Neural crest cell (in vitro differentiated cells): ENCODE measurements around the gene PCCA. TPM values are rescaled to one million over a fixed set of nuclear protein-coding genes. Genes with fewer than 3 reads are reported as not detected.

ENCODE experiments used
- DNase-seq: peaks from one replicate; pipeline ENCODE4 v3.0.0; 2021; ENCODE audit warnings: low read depth, mixed read lengths, low spot score
- H3K27ac Mint-ChIP-seq: one replicate; pipeline ENCODE4 v1.8.0; 2021; ENCODE audit warnings: mild to moderate bottlenecking, mixed read lengths; ENCODE audit not compliant: unreplicated experiment
- H3K27me3 Mint-ChIP-seq: 2 replicates; pipeline ENCODE4 v1.8.0; 2021; ENCODE audit warnings: low read depth, mild to moderate bottlenecking, mixed read lengths
- H3K36me3 Mint-ChIP-seq: 2 replicates; pipeline ENCODE4 v1.8.0; 2021; ENCODE audit warnings: low read depth, mild to moderate bottlenecking, mixed read lengths
- H3K4me1 Mint-ChIP-seq: 2 replicates; pipeline ENCODE4 v1.8.0; 2021; ENCODE audit warnings: mixed read lengths
- H3K4me3 Mint-ChIP-seq: one replicate; pipeline ENCODE4 v1.8.0; 2021; ENCODE audit warnings: mild to moderate bottlenecking, mixed read lengths
- H3K9me3 Mint-ChIP-seq: 2 replicates; pipeline ENCODE4 v1.8.0; 2021; ENCODE audit warnings: mixed read lengths
- long read RNA-seq: library from polyadenylated mRNA; unstranded; transcript quantifications from one replicate; pipeline ENCODE4 v2.0.0, GENCODE V29; 2020
- total RNA-seq: library from RNA; stranded (reverse); gene quantifications from 2 replicates; pipeline ENCODE4 v1.2.1, GENCODE V29; 2021
- TF ChIP-seq, protein P1 (sequence below): fragments of 200-600 bp; sonication (generic); conservative IDR thresholded peaks from 2 replicates; pipeline ENCODE4 v1.5.0; 2021; ENCODE audit warnings: antibody characterized with exemption, mild to moderate bottlenecking

PCCA gene
- total RNA-seq, result 36.0 and 40.6 TPM in 2 replicates
- long read RNA-seq, transcript PCCA-202 (24 exons, 2,494 nt), result major isoform, 138 of 213 reads
- long read RNA-seq, transcript PCCA-201 (23 exons, 2,418 nt), result minor isoform, 18 of 213 reads
- long read RNA-seq, transcript PCCA-203 (23 exons, 2,481 nt), result minor isoform, 7 of 213 reads
- long read RNA-seq, partial matches to known transcripts, result 10 of 213 reads
- long read RNA-seq, other reads (novel, unspliced or antisense), result 40 of 213 reads

- TF ChIP-seq, protein P1, sequence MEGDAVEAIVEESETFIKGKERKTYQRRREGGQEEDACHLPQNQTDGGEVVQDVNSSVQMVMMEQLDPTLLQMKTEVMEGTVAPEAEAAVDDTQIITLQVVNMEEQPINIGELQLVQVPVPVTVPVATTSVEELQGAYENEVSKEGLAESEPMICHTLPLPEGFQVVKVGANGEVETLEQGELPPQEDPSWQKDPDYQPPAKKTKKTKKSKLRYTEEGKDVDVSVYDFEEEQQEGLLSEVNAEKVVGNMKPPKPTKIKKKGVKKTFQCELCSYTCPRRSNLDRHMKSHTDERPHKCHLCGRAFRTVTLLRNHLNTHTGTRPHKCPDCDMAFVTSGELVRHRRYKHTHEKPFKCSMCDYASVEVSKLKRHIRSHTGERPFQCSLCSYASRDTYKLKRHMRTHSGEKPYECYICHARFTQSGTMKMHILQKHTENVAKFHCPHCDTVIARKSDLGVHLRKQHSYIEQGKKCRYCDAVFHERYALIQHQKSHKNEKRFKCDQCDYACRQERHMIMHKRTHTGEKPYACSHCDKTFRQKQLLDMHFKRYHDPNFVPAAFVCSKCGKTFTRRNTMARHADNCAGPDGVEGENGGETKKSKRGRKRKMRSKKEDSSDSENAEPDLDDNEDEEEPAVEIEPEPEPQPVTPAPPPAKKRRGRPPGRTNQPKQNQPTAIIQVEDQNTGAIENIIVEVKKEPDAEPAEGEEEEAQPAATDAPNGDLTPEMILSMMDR, result no peak
- DNase-seq, result peak; percentile 98
- Mint-ChIP-seq H3K4me1 (peaks cover 42% of the 10 kb centered on the region), H3K27ac (peak within 1 kb of the TSS; percentile 94), H3K4me3 (peak within 1 kb of the TSS; percentile 90), H3K27me3 (no peaks in the 10 kb centered on the region), H3K9me3 (no peaks in the 10 kb centered on the region), H3K36me3 (no peaks in the 10 kb centered on the region)
Measured at GRCh38 chr13:100088644-100089464, at the start of gene PCCA. TSS of gene PCCA (plus strand) at chr13:100089093. CDS start at chr13:100089121, 28 bp downstream.

DNA sequence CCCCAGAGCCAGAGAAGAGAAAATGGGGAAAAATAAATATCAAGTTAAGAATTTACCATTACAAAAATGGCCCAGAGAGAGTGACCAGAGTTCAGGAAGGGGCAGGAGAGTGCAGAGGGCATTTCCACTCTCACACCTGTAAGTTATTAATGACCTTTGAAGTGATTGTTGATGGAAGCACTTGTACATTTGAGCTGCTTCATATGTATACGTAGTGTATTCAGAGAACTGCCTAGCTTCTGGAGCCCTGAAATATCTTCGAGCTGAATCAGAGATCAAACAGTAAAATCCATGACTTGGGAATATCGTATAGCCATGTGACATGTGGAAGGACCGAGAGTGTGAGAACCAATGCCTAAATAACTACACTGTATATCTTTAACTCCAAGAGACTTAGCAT lies 49.2 kb upstream of the PCCA start:
- DNase-seq, result no peak
- Mint-ChIP-seq H3K27ac (no peak overlapping the region), H3K4me1 (peaks cover 8% of the 10 kb centered on the region), H3K27me3 (no peaks in the 10 kb centered on the region), H3K36me3 (no peaks in the 10 kb centered on the region), H3K4me3 (no peak overlapping the region), H3K9me3 (no peaks in the 10 kb centered on the region)
- TF ChIP-seq, protein P1, result no peak

- Mint-ChIP-seq H3K27me3 (no peaks in the 10 kb centered on the region), H3K4me3 (no peak overlapping the region), H3K27ac (no peak overlapping the region), H3K4me1 (peaks cover 8% of the 10 kb centered on the region), H3K36me3 (no peaks in the 10 kb centered on the region), H3K9me3 (no peaks in the 10 kb centered on the region)
- TF ChIP-seq, protein P1, result no peak
- no peak for DNase-seq
Measured at GRCh38 chr13:100040196-100040595, 48.7 kb upstream of the PCCA start.

DNA sequence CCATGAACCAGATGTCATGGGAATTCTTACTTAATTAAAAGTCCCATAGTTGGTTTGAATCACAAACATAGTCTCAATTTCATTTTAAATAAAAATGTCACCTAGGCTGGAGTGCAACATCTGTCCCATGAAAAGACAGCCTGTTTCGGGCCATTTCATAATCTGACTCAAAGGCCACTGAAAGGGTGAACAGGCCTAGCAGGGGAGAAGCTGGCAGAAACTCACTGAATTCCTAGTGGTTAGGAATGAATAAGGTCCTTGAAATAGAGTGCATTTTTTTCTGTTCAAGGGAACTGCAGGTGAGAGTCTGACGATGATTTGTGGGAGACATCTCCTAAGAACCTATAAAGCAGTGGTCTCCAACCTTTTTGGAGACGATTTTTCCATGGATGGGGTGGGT lies 44.0 kb upstream of the PCCA start:
- H3K4me1 Mint-ChIP-seq, result peaks cover 3% of the 10 kb centered on the region
- H3K9me3 Mint-ChIP-seq, result no peaks in the 10 kb centered on the region
- no peak for DNase-seq
- TF ChIP-seq, protein P1, result no peak
- H3K27ac Mint-ChIP-seq, result no peak overlapping the region
- no peak overlapping the region for H3K4me3 Mint-ChIP-seq
- no peaks in the 10 kb centered on the region for H3K27me3 Mint-ChIP-seq
- no peaks in the 10 kb centered on the region for H3K36me3 Mint-ChIP-seq

DNA sequence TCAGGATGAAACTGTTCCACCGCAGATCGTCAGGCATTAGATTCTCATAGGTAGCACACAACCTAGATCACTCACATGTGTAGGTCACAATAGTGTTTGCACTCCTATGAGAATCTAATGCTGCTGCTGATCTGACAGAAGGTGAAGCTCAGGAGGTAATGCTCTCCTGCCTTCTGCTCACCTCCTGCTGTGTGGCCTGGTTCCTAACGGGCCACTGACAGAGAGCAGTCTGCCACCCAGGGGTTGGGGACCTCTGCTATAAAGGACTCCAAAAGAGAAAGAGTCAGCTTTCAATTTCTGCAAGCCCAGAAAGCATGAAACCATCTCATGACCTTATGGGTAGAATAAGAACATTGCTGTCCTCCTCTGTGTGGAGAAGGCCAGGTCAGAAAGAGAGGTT lies 43.5 kb upstream of the PCCA start:
- no peak overlapping the region for H3K4me3 Mint-ChIP-seq
- no peaks in the 10 kb centered on the region for H3K9me3 Mint-ChIP-seq
- H3K4me1 Mint-ChIP-seq, result no peaks in the 10 kb centered on the region
- DNase-seq, result no peak
- H3K27ac Mint-ChIP-seq, result no peak overlapping the region
- H3K27me3 Mint-ChIP-seq, result no peaks in the 10 kb centered on the region
- no peaks in the 10 kb centered on the region for H3K36me3 Mint-ChIP-seq
- TF ChIP-seq, protein P1, result no peak
